NCI-H526 treated with DMSO at 0.1 percent for 48 hours (cell line): Measurements from ENCODE around the gene KCND3.

ENCODE experiments used
- DNase-seq: peaks from one replicate; lab custom pipeline; 2025; lab: John Stamatoyannopoulos, UW

Gene KCND3

DNA sequence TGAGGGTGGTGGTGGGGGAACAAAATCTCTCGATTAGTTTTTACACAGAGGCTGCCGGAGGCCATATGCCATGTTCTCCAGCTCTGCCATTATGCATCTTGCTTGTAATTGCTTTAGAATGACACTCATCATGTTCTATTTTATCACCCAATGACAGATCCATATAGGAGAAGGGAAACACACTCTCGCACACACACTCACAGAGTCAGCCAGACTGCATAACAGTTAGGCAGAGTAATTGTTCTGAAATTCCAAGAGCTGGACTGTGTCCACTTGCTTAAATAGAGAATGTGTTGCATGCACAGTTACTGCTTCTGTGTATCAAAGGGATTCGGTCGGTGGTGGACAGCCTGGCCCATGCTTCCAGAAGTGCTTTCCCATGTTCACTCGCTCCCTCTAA is 30.6 kb downstream of the KCND3 start:
- DNase-seq = no peak

DNA sequence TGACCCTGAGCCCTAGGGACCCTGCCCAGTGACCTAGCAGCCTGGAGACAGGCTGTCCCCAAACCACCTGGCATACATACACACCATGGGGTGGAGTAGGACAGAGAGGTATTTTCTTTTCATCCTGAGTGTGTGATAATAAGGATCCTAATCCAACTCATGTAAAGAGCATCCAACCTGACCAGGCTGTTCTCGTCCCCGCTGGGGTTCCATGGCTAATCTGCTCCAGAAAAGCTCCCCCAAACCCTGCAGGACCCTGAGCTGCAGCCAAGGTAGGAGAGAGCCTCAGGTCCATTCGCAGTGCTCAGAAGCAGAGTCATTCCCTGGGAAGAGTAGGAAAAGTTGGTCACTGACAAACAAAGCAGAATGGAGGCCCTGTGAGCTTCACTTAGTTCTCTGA is 31.4 kb downstream of the KCND3 start:
- no peak for DNase-seq

DNA sequence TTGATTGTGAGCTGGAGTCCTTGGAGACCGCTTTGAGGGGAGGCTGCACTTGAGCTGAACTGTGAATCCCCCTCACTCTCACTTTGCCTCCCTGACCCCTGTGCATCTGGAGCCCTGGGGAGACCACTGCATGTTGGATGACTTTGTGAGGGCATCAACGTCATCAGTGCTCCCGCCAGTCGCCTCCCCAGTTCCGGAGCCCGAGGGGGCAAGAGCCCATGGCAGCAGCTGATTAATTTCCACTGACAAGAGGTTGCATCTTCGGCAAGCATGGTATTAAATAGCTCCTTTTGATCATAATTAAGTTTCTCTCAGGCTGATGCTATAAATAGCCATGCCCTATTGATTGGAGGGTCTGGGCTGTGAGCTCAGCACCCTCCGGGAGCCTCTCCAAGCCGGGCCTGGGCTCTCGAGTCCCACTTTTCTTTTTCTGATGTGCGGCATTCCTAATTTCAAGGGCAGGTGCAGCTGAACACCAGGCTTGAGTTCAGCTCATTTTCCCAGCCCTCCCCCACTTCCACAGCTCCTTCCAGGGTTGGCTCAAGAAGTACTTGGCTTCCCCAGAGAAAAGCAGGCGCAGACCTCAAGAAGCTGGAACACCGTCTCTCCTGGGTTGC is 33.2 kb downstream of the KCND3 start:
- DNase-seq = no peak

DNA sequence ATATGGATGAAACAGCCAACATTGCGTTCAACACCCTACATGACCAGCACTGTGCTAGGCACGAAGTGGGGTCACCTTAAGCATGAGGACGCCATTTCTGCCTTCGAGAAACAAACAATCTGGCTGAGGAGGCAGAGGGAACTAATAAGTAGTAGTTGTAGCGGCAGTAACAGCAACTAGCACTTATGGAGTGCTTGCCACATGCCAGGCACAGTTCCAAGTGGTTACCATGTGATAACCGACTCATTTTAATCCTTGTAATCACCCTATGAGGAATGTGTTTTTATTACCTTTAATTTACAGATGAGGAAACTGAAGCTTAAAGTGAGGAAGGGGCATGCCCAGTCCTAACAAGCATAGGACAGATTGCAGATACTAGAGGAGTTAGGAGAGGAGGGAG is 33.7 kb downstream of the KCND3 start:
- DNase-seq = no peak

DNA sequence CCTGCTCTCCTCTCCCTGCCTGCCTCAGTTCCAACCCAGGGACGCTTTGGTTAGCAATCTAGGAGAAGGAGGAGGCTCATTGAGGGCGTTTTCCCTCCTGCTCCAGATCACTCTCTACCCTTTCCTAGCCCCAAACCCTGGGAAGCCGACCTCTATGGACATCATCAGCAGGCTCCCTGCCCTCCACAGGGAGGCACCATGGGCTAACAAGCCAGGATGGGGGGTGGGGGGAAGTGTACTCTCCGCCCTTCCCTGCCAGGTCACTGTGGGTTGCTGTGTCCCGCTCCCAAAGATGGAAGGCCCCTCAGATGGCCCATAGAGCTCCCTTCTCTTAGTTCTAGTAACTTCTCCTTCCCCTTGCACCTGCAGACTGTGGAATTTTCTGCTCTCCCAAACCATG is 35.7 kb downstream of the KCND3 start:
- no peak for DNase-seq

DNA sequence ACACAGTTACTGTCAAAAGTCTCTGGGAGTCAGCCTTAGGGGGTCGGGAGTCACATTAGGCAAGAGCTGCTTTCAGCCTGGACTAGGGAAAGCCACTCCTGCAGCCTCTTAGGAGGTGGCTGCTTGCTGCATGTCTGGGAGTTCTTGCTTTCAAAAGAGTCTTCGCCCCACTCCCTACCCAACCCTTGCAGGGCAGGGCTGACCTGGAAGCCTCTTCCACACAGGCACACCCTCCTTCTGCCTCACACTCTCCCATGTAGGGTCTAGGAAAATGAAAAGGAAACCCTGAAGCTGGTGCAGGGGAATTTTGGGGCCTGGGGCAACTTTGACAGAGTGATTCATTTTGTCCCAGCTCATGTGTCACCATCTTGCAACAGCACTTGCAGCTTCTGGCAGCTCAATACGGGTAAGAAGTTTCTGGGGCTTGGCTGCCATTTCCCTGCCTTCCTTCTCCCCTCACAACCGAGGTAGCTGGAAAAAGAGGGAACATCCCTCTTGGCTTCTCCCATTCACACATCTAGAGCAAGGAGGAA is 37.3 kb downstream of the KCND3 start:
- DNase-seq = no peak

DNA sequence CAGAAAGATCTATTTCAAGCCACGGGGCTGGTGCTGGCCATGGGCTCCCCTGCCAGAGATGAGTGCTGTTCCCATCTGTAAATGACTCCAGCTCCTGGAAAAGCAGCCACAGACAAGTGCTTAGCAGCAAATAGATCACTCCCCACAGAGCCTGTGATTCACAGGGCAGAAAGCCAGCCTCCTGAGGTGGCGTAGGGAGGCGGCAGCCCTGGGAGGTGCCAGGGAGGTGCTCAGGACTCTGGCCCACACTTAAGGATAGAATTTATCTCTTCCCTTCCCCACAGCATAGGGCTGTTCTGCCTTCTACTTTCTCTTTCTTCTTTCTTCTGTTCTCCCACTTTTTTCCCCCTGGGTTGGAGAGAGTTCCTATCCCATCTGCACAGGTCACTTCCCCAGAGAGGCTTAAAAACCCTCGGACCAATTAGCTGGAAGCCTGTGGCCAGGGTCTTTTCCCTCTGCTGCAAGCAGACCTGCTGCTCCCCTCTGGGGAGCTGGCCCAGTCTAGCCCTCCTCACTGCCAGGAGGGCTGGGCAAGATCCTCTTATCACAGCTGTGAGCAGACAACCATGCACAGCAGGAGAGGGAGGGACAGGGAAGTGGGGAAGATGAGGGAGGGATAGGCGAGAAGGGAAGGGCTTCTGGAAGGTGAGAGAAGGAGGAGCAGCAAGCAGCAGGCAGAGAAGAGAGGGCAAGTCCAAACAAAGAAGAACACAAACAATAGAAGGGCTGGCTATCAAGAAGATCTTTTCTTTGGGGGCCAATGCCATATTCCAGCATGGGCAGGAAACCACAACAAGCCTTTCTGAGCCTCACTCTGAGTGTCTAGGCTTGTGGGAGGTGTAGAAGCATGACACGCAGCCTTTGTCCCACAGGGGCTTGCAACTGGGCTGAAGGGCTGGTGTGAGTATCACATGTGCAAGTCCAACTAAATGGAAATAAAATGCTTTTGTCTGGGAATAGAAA is 41.0 kb downstream of the KCND3 start:
- no peak for DNase-seq

DNA sequence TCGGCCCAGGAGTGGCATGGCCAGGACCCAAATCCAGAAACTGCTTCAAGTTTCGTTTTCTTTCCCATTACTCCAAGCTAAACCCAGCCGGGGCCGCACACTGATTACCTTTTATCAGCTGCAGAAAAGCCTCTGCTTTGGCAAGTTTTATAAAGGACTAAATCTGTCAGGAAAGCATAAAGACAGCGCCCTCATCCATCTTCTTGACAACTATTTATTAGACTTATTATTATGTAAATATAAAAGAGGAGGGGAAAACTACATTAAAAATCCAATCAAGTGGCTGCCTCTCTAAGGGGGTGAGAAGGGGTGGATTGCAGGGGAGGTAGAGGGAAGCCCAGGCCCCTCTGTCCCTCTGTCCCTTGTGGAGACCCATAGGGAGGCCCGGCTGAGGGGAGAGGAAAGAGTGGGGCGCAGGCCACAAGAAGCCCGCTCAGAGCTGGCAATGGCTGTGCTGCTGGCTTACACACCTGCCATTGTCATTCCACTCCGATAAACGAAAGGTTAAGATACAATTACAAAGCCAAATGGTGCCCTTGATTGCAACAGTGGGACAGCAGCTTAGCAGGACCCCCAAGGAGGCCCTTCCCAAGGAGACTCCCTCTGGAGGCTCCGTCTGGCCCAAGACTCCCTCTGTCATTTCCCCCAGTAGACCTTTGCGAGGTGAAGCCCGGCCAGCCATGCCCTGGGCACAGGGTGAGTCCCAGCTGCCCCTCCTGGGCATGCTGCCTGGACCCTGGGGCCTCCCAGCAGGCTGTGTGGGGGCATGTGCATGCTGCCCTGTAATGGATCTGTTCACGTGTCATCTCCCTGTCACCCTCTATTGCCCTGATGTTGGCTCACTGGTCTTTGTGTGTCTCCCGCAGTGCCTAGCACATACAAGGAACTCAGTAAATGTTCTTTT is 45.4 kb downstream of the KCND3 start:
- DNase-seq = no peak

DNA sequence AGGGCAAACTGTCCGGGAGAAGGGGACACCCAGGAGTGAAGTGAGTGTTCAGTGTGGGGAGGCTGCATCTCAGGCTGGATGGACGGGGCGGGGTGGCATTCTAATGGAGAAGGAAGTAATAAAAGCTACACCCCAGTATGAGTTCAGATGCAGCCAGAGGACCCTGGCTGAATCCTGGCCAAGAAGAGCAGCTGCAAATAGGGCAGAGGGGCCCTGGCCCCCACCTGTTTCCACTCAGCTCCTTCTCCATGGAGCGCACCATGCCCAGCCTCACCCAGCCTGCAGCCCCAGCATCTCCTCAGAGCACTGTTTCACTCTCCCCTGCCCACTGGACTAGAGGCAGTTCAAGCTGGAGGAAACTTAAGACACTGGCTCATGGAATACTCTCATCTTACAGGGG is 46.4 kb downstream of the KCND3 start:
- DNase-seq = no peak

DNA sequence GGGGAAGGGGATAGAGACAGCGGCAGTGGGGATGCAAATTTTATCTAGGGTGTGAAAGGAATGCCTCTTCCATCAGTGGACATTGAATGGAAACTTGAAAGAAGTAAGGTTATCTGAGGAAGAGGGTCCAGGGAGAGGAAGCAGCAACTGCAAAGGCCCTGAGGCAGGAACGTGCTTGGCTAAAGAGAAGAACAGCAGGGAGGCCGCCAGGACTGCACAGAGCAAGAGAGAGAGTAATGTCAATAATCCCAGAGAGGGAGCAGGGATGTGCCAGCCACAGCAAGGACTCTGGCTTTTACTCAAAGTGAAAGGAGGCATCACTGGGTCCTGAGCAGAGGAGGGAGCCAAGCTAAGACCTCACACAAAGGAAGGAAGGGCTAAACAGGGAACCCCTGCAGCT is 50.9 kb downstream of the KCND3 start:
- DNase-seq = no peak

DNA sequence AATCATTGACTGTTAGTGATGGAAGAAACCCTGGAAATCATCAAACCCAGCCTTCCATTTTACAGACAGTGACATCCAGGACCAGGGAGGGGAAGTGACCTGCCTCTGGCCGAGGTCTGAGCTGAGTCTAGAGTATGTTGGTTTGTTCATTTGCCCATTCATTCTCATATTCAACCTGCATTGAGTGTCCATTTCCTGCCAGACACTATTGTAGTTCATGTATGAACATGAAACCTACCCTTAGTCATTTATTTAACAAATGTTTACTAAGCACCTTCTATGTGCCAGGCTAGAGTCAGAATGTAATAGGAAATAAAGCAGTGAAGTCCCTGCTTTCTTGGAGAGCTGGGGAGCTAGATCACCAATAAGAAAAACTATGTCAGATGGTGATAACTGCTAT is 51.3 kb downstream of the KCND3 start:
- no peak for DNase-seq

DNA sequence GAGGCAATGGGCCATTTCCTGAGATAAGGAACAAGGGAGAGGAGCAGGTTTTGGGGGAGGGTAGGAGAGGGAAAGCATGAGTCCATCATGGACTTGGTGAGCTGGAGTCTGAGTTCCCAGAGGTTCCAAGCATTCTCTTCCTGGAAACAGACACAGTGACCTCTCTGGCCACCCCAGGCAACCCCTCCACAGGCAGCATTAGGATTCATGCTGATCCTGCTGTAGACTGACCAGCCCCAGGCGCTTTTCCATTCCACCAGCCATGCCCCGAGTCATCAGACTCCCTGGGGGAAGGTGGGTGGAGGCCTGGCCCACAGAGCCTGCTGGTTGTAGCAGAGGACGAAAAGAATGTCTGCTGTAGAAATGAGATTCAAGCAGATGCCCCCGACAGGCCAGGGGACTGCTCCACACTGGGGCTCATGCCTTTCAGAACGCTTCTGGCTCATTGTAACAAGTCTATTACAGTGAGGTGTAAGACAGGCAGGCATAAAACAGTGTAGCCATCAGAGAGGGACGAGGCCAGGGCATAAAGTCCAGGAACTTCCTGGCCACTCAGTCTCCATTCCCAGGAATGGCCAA is 52.2 kb downstream of the KCND3 start:
- no peak for DNase-seq

DNA sequence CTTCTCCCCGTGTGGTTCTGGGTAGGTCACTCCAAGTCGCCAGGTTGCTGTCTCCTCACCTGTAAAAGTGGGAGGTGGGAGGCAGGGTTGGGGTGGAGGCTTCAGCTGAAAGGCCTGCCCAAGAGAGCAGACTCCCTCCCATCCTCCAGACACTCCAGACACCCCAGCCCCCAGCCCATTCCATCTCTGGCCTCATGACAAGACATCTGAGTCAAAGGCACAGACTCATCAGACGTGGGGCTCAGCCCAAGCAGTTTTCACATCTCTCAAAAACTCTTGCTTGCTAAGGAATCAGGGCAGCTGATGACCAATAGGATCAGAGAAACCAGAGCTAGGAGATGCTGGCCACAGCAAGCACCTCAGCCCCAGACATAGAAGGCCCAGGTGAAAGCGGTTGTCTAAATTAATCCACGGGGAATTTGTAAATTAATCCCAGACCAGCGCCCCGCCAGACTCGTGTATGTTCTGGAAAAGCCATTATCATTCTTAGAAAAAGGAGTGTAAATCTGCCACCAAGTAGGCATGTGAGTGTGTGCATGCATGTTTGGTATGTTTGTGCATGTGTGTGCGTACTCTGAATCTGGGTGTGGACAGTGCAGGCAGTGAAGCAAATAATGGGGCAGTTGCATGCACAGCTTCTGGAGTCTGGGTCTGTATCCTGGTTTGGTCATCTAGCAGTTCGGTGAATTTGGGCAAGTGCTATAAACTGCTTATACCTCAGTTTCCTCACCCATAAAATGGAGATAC is 55.2 kb downstream of the KCND3 start:
- DNase-seq = no peak

DNA sequence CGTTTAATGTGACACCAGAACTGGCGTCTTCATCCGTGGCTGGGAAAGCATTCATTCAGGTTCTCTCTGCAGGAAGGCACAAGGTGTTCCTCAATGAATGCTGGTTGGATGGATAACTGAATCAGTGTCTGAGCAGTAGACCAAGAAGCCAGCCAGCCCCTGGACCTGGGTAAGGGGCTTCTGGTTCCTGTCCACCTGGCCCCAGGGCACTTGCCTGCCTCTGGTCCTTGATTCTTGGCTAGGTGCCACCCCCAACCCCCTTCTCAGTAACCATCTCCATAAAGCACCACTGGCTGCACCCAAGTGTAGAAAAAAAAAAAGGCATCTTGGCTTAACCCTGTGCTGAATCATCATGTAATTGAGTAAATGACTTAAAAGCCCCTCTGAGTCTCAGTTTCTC is 59.1 kb downstream of the KCND3 start:
- DNase-seq = no peak

DNA sequence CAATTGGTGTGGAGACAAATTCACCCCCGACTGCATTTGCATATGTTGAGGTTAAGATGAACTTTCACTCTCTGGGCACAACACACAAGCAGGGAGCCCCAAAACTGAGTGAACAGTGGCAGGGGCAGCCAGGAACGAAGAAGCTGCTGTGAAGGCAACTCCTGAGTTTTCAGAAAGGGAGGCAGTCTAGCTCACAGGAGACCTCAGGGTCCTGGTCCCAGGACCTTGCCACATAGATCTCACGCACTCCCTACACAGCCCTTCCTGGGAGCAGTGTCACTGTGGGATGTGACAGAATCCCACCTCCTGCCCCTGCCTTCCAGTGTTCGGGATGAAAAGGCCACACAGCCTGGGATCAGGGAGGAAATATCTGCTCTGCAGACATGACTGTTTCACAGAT is 60.9 kb downstream of the KCND3 start:
- DNase-seq = no peak

DNA sequence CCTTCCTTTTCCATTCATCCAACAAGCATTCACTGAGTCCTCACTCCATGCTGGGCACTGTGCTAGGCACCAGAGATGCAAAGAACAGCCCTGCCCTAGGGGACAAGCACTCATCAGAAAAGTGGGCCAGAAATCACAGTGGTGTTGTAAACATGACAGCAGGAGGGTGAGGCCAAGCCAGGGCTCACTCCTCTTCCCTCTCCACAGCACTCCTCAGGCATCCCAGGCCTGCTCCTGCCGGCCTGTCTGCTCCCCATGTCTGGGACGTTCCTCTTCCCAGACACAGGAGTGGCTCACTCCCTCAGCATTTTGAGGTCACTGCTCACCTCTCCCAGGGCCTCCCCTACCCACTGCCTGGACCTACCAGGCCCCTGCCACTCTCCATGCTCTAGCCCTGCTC is 61.8 kb downstream of the KCND3 start:
- DNase-seq = no peak

DNA sequence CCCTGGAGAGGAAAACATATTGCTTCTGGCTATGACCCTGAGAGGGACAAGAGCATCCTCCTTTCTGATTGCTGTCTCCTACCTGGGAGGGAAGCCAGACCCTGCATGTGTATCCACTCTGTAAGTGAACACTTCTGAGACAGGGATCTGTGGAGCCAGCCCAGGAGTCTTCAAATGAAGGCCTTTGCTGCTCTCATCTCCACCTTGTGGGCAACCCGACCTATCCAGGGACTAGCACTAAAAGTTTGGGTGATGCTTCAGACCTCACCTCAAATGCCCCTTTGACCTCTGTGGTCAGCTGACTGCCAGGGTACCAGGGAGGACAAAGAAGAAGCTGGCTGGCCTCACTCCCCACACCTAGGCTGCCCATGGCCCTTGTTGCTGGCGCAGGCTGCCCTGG is 64.7 kb downstream of the KCND3 start:
- DNase-seq = no peak

DNA sequence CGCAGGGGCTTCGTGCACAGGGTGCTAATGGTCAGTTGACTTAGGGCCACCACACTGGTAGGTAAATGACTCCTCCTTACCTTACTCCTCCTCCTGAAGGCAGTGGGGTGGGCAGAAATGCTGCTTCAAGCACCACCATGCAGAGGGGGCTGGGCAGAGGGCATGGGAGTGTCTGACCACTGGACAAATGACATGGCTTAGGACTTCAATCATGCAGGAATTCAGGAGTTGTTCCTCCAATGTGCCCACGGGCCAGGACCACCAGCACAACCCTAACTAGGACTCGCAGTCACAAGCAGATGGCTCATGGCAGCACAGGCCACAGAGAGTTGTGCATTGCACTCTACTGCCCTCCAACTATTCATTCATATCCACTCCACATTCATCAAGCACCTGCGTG is 65.7 kb downstream of the KCND3 start:
- no peak for DNase-seq

DNA sequence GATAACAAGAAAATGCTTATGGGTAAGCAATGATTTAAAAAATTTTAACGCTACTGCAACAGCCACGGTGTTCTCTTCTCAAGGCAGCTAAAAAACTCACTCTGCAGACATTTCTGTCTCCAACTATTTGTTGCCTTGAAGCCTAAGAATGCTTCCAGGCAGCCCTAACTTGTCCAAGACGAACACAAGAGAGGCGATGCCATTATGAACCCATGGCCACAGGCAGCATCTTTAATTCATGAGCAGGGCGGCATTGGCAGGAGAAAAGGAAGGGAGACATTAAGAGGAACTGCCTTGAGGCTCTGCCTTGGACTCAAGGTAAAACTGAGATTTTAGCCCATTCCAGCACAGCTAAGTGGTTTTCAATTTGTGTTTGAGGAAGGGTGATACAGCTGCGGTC is 67.5 kb downstream of the KCND3 start:
- DNase-seq = no peak

DNA sequence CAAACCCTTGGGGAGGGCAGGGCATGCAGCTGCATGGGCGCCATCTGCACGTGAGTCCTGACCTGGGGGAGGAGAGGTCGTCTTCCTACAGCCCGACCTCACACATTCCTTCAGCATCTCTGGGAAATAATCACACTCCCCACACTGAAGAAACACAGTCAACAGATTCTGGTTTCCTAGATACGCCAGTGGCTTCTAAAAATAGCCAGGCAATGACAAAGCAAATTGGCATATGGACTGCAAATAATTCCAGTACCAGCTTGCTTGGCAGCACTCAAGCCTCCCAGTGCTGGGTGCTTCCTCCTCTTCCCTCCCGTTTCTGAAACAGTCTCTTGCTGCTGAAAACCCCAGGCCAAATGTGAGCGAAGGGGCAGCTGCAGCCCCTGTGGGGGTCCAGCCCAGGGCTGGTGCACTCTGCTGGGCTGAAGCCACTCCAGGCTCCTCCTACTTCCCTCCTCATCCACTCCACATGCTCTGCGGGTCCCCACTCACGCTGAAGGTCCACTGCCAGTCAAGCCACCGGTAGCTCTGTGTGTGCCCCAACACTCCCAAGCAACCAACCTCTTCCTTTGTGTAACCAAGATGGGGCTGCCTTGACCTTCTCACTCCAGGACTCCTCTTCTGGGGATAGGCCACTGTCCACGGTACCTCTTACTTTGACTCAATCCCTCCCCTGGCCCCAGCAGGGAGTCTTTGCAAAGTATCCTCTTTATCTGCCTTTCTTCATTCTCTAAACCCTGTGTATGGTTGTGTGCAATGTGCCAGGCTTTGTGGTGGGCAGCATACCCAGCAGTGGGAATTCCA is 69.0 kb downstream of the KCND3 start:
- no peak for DNase-seq
